Activated T-helper 1 cell treated with anti-CD3 and anti-CD28 coated beads, Interleukin-12 subunit alpha, Interleukin-12 subunit beta, Interleukin-2, Interleukin-4 antibody, amounts not matched to agents 30 ng/mL and 10 ng/mL and 1 ng/mL, durations not matched to agents 14 hours and 24 hours and 36 hours (primary cell): ENCODE measurements around the gene DSCAM. TPM values are rescaled to one million over a fixed set of nuclear protein-coding genes. Genes with fewer than 3 reads are reported as not detected.

Experiments used
- DNase-seq: peaks from one replicate; pipeline ENCODE4 v3.0.0; 2021; ENCODE audit warnings: low spot score
- H3K27ac Mint-ChIP-seq: one replicate; pipeline ENCODE4 v1.8.0; 2021; ENCODE audit warnings: mild to moderate bottlenecking, mixed read lengths
- H3K27me3 Mint-ChIP-seq: one replicate; pipeline ENCODE4 v1.8.0; 2022; ENCODE audit warnings: mild to moderate bottlenecking, moderate library complexity, mixed read lengths; ENCODE audit not compliant: insufficient read depth
- H3K36me3 Mint-ChIP-seq: one replicate; pipeline ENCODE4 v1.8.0; 2021; ENCODE audit warnings: low read depth, mixed read lengths
- H3K4me1 Mint-ChIP-seq: one replicate; pipeline ENCODE4 v1.8.0; 2021; ENCODE audit warnings: low read depth, mixed read lengths
- H3K4me3 Mint-ChIP-seq: one replicate; pipeline ENCODE4 v1.8.0; 2021; ENCODE audit warnings: mild to moderate bottlenecking, moderate library complexity, mixed read lengths
- H3K9me3 Mint-ChIP-seq: one replicate; pipeline ENCODE4 v1.8.0; 2021; ENCODE audit warnings: mixed read lengths
- intact Hi-C: fragments of 100-400 bp; cut with micrococcal nuclease; formaldehyde crosslinking; loops from one replicate; pipeline ENCODE4 v1.15.1; 2024
- total RNA-seq: library from RNA; stranded (reverse); gene quantifications from 2 replicates; pipeline ENCODE4 v1.2.3, GENCODE V29; 2022

The DSCAM gene
- total RNA-seq, 1 donor from 2014 or later = not detected

- no peak overlapping the region for H3K4me3 Mint-ChIP-seq
- no peaks in the 10 kb centered on the region for H3K36me3 Mint-ChIP-seq
- intact Hi-C loops = no loop called here
- H3K27me3 Mint-ChIP-seq = peaks cover 2% of the 10 kb centered on the region
- H3K9me3 Mint-ChIP-seq = peaks cover 11% of the 10 kb centered on the region
- H3K4me1 Mint-ChIP-seq = no peaks in the 10 kb centered on the region
- DNase-seq = no peak
- no peak overlapping the region for H3K27ac Mint-ChIP-seq
These were observed 166.6 kb downstream of the DSCAM start for GRCh38 chr21:40680311-40680710.

DNA sequence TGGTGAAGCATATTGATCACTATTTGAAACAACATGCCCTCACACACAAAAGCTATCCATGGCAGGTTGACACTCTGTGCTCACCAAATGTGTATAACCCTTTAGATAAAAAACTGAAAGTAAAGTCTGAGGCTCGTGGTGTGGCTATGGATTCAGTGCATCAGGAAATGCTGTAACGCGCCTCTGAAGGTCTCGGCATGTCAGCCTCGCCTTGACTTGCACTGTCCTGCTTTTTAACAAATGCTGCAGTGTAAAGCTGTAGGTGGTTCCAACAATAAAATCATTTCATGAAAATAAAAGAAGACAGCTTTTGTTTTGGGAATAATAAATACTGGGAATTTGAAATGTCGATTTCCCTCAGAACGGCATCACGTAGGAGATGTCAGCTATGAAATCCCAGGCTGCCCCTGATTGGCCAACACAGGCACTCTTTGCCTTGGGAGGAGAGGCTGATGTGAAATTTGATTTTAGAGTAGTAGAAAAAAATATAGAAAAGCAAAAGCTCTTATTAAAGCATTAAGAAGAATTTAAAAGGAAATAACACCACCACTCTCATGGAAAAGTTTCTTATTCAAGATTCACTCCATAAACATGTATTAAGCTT lies 168.2 kb downstream of the DSCAM start:
- H3K4me3 Mint-ChIP-seq = no peak overlapping the region
- intact Hi-C loops = no loop called here
- H3K36me3 Mint-ChIP-seq = no peaks in the 10 kb centered on the region
- peaks cover 2% of the 10 kb centered on the region for H3K27me3 Mint-ChIP-seq
- peaks cover 11% of the 10 kb centered on the region for H3K9me3 Mint-ChIP-seq
- H3K27ac Mint-ChIP-seq = no peak overlapping the region
- H3K4me1 Mint-ChIP-seq = no peaks in the 10 kb centered on the region
- DNase-seq = no peak

DNA sequence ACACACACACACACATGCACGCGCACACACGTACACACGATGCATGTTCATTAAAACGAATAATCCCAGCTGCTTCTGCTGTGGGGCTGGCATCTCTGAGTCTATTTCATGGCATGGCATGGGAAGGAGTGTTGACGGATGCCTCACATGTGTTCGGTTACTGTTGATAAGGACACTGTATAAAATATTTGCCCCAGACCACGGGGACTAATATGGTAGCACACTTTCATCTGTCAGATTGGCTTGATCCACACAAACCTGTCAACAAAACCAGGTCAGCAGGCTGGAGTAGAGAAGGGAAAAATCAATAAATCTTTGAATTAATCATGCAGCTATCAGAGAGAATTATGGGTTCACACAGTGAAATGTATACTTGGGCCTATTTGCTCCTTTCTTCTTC lies 171.9 kb downstream of the DSCAM start:
- no peaks in the 10 kb centered on the region for H3K4me1 Mint-ChIP-seq
- DNase-seq = no peak
- no peaks in the 10 kb centered on the region for H3K36me3 Mint-ChIP-seq
- peaks cover 2% of the 10 kb centered on the region for H3K27me3 Mint-ChIP-seq
- intact Hi-C loops = no loop called here
- H3K27ac Mint-ChIP-seq = no peak overlapping the region
- H3K9me3 Mint-ChIP-seq = no peaks in the 10 kb centered on the region
- H3K4me3 Mint-ChIP-seq = no peak overlapping the region

DNA sequence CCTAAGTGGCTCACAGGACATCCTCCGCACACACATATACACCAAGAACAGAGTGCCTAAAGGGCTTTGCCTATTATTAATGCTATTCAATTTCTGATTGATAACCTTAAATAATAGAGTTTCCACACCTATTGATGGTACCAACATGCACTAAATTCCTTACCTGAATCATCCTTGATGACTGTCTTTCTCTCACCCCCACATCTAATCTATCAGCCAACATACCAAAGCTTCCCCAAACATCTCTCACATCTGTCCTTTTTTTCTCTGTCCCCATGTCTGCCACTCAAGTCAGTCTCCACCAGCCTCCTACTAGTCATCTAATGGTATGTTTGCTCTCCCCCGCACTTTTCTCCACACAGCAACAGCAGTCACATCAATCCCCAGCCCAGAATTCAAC lies 174.4 kb downstream of the DSCAM start:
- Mint-ChIP-seq H3K27ac (no peak overlapping the region), H3K9me3 (no peaks in the 10 kb centered on the region), H3K27me3 (peaks cover 2% of the 10 kb centered on the region), H3K36me3 (no peaks in the 10 kb centered on the region), H3K4me1 (no peaks in the 10 kb centered on the region), H3K4me3 (no peak overlapping the region)
- DNase-seq = no peak
- intact Hi-C loops = no loop called here

DNA sequence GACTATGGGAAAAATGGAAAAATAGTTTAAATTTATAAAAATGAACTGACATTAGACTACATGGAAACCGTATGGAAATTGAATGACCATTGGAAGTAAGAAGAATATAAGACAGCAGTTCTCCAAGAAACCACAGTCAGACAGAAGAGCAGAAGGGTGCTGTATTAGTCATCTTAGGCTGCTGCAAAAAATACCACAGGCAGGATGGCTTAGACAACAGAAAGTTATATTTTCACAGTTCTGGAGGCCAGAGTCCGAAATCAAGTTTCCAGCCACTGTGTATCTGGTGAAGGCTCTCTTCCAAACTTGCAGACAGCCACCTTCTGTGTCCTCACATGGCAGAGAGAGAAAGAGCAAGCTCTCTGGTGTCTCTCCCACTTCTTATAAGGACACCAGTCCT lies 175.2 kb downstream of the DSCAM start:
- no peak for DNase-seq
- Mint-ChIP-seq H3K27ac (no peak overlapping the region), H3K9me3 (peaks cover 3% of the 10 kb centered on the region), H3K36me3 (no peaks in the 10 kb centered on the region), H3K4me3 (no peak overlapping the region), H3K4me1 (no peaks in the 10 kb centered on the region), H3K27me3 (no peaks in the 10 kb centered on the region)
- intact Hi-C loops = no loop called here

DNA sequence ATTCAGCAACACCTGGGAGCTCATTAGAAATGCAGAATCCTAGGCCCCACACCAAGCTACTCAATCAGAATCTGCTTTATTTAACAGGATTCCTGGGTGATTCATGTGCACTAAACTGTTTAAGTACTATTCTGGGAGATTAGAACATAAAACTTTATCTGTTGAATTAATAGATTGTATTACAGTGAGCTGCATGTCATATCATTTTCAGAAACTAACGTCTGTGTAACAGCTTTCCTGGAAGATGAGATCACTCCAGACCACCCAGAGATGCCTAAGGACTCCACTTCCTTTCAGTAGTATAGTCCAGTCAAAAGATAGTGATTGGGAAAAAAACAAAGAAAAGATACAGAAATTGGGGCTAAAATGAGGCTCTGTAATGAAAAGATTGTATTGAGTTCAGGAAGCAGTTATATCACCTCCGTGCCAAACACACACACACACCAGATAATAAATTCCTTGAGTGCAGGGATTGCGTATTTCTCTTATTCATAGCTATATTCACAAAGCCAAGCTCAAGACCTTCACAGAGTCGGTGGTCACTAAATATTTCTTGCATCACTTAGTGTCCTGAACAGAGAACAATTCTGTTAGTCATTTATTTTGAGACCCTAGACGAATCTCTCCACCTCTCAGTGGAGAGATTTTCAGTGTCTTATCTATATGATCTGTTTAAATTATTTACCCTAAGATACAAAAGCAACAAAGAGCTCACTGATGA lies 178.2 kb downstream of the DSCAM start:
- no peaks in the 10 kb centered on the region for H3K27me3 Mint-ChIP-seq
- H3K4me1 Mint-ChIP-seq = no peaks in the 10 kb centered on the region
- no peak overlapping the region for H3K4me3 Mint-ChIP-seq
- H3K9me3 Mint-ChIP-seq = peaks cover 3% of the 10 kb centered on the region
- H3K36me3 Mint-ChIP-seq = no peaks in the 10 kb centered on the region
- H3K27ac Mint-ChIP-seq = no peak overlapping the region
- DNase-seq = no peak
- intact Hi-C loops = no loop called here

- H3K9me3 Mint-ChIP-seq = peaks cover 3% of the 10 kb centered on the region
- H3K4me1 Mint-ChIP-seq = no peaks in the 10 kb centered on the region
- H3K36me3 Mint-ChIP-seq = no peaks in the 10 kb centered on the region
- intact Hi-C loops = no loop called here
- no peak for DNase-seq
- no peaks in the 10 kb centered on the region for H3K27me3 Mint-ChIP-seq
- H3K4me3 Mint-ChIP-seq = no peak overlapping the region
- no peak overlapping the region for H3K27ac Mint-ChIP-seq
These were observed 179.0 kb downstream of the DSCAM start for GRCh38 chr21:40667967-40668366.

GRCh38 chr21:40662889-40663288 lies 184.1 kb downstream of the DSCAM start:
- H3K4me3 Mint-ChIP-seq = no peak overlapping the region

DNA sequence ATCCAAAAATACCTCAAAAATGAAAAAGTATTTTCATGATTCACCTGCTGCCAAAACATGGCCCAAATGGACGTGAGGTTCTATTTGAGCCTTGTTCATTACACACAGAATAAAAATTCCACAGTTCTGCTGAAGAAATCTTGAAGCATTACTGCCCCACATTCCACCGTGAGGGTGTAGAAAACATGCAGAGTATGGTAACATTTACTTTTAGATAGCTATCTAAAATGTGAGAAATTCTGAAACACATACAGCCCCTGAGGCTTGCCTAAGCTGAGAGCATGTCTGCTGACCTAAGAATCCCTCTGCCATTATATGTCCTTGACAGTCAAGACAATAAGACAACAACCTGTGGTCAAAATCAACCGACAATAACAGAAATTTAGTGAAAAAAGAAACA lies 186.5 kb downstream of the DSCAM start:
- DNase-seq = no peak
- no peaks in the 10 kb centered on the region for H3K4me1 Mint-ChIP-seq
- intact Hi-C loops = no loop called here
- H3K27ac Mint-ChIP-seq = no peak overlapping the region
- no peak overlapping the region for H3K4me3 Mint-ChIP-seq
- no peaks in the 10 kb centered on the region for H3K36me3 Mint-ChIP-seq
- H3K9me3 Mint-ChIP-seq = peaks cover 5% of the 10 kb centered on the region
- H3K27me3 Mint-ChIP-seq = no peaks in the 10 kb centered on the region

More at GRCh38 chr21:40662889-40663288, 184.1 kb downstream of the DSCAM start:
- DNase-seq = no peak
- intact Hi-C loops = no loop called here
- Mint-ChIP-seq H3K9me3 (peaks cover 3% of the 10 kb centered on the region), H3K36me3 (no peaks in the 10 kb centered on the region), H3K27ac (no peak overlapping the region), H3K27me3 (no peaks in the 10 kb centered on the region), H3K4me1 (no peaks in the 10 kb centered on the region)

DNA sequence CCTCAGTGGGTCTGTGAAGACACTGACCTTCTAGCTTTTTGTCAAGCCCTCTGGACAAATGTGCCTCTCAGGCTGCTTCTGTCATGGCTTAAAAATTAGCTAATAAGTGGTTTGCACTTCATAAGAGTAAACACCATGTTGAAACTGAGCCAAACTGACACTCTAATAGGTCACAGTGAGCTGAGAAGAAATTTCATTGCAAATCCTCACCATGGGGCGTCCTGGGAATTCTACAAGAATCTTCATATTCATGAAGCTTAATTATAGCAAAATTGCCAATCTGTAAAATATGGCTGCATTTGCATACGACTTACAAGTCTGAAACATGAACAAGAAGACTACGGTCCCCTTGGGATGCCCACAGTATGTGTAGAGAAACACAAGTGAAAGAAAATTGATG lies 188.6 kb downstream of the DSCAM start:
- peaks cover 13% of the 10 kb centered on the region for H3K9me3 Mint-ChIP-seq

GRCh38 chr21:40652436-40652835 lies 194.5 kb downstream of the DSCAM start:
- intact Hi-C loops = no loop called here
- no peak for DNase-seq
- H3K27me3 Mint-ChIP-seq = no peaks in the 10 kb centered on the region
- no peaks in the 10 kb centered on the region for H3K4me1 Mint-ChIP-seq
- no peak overlapping the region for H3K27ac Mint-ChIP-seq
- no peaks in the 10 kb centered on the region for H3K36me3 Mint-ChIP-seq
- H3K9me3 Mint-ChIP-seq = peaks cover 13% of the 10 kb centered on the region
- H3K4me3 Mint-ChIP-seq = no peak overlapping the region

More for the DNA sequence above, 188.6 kb downstream of the DSCAM start:
- H3K27ac Mint-ChIP-seq = no peak overlapping the region
- H3K27me3 Mint-ChIP-seq = no peaks in the 10 kb centered on the region
- H3K4me3 Mint-ChIP-seq = no peak overlapping the region
- no peak for DNase-seq
- intact Hi-C loops = no loop called here
- H3K36me3 Mint-ChIP-seq = no peaks in the 10 kb centered on the region
- no peaks in the 10 kb centered on the region for H3K4me1 Mint-ChIP-seq

- no peaks in the 10 kb centered on the region for H3K4me1 Mint-ChIP-seq
- no peak for DNase-seq
- intact Hi-C loops = no loop called here
These were observed 199.3 kb downstream of the DSCAM start for GRCh38 chr21:40647706-40648105.

GRCh38 chr21:40646651-40647050 lies 200.3 kb downstream of the DSCAM start:
- Mint-ChIP-seq H3K36me3 (no peaks in the 10 kb centered on the region), H3K27ac (no peak overlapping the region), H3K9me3 (peaks cover 7% of the 10 kb centered on the region), H3K4me3 (no peak overlapping the region), H3K4me1 (no peaks in the 10 kb centered on the region), H3K27me3 (no peaks in the 10 kb centered on the region)
- intact Hi-C loops = no loop called here
- no peak for DNase-seq

More at GRCh38 chr21:40647706-40648105, 199.3 kb downstream of the DSCAM start:
- Mint-ChIP-seq H3K27ac (no peak overlapping the region), H3K4me3 (no peak overlapping the region), H3K36me3 (no peaks in the 10 kb centered on the region), H3K9me3 (peaks cover 7% of the 10 kb centered on the region), H3K27me3 (no peaks in the 10 kb centered on the region)
